Measurements from ENCODE around the gene ZNF397.

The ZNF397 gene

GRCh38 chr18:35239314-35239713, 1.5 kb upstream of the ZNF397 start:
- DNase-seq (ENCODE audit: low spot score) = no peak
- Histone ChIP-seq H3K4me1 (ENCODE audit: insufficient read depth, poor library complexity, severe bottlenecking) (peaks cover 8% of the 10 kb centered on the region), H3K27ac (ENCODE audit: poor library complexity, severe bottlenecking) (no peak overlapping the region), H3K9me3 (ENCODE audit: severe bottlenecking) (no peaks in the 10 kb centered on the region), H3K4me3 (ENCODE audit: severe bottlenecking) (no peak overlapping the region), H3K27me3 (ENCODE audit: insufficient read depth, poor library complexity, severe bottlenecking) (no peaks in the 10 kb centered on the region), H3K36me3 (ENCODE audit: low read depth) (peaks cover 24% of the 10 kb centered on the region)
- no peak for ATAC-seq (ENCODE audit: low read depth)
- TF ChIP-seq CTCF (IDR thresholded peaks at IDR 0.05; ENCODE audit: poor library complexity, severe bottlenecking) = no peak

GRCh38 chr18:35241448-35241804, 592 bp downstream of the ZNF397 start:
- Histone ChIP-seq H3K4me1 (ENCODE audit: insufficient read depth, poor library complexity, severe bottlenecking) (peaks cover 8% of the 10 kb centered on the region), H3K9me3 (ENCODE audit: severe bottlenecking) (no peaks in the 10 kb centered on the region), H3K27me3 (ENCODE audit: insufficient read depth, poor library complexity, severe bottlenecking) (no peaks in the 10 kb centered on the region), H3K36me3 (ENCODE audit: low read depth) (peaks cover 41% of the 10 kb centered on the region), H3K27ac (ENCODE audit: poor library complexity, severe bottlenecking) (peak overlapping the region; percentile 61), H3K4me3 (ENCODE audit: severe bottlenecking) (peak overlapping the region; percentile 58)
- no peak for TF ChIP-seq CTCF (IDR thresholded peaks at IDR 0.05; ENCODE audit: poor library complexity, severe bottlenecking)
- DNase-seq (ENCODE audit: low spot score) = no peak
- no peak for ATAC-seq (ENCODE audit: low read depth)

- TF ChIP-seq CTCF (IDR thresholded peaks at IDR 0.05; ENCODE audit: poor library complexity, severe bottlenecking) = no peak
- no peak for DNase-seq (ENCODE audit: low spot score)
- Histone ChIP-seq H3K27me3 (ENCODE audit: insufficient read depth, poor library complexity, severe bottlenecking) (no peaks in the 10 kb centered on the region), H3K4me1 (ENCODE audit: insufficient read depth, poor library complexity, severe bottlenecking) (peaks cover 8% of the 10 kb centered on the region), H3K27ac (ENCODE audit: poor library complexity, severe bottlenecking) (no peak overlapping the region), H3K9me3 (ENCODE audit: severe bottlenecking) (no peaks in the 10 kb centered on the region), H3K4me3 (ENCODE audit: severe bottlenecking) (no peak overlapping the region), H3K36me3 (ENCODE audit: low read depth) (peaks cover 46% of the 10 kb centered on the region)
- no peak for ATAC-seq (ENCODE audit: low read depth)
Measured at GRCh38 chr18:35242426-35242825, 1.6 kb downstream of the ZNF397 start.

GRCh38 chr18:35244671-35245070, 3.8 kb downstream of the ZNF397 start:
- Histone ChIP-seq H3K9me3 (ENCODE audit: severe bottlenecking) (no peaks in the 10 kb centered on the region), H3K4me1 (ENCODE audit: insufficient read depth, poor library complexity, severe bottlenecking) (peaks cover 8% of the 10 kb centered on the region), H3K36me3 (ENCODE audit: low read depth) (peaks cover 63% of the 10 kb centered on the region), H3K27ac (ENCODE audit: poor library complexity, severe bottlenecking) (no peak overlapping the region), H3K27me3 (ENCODE audit: insufficient read depth, poor library complexity, severe bottlenecking) (no peaks in the 10 kb centered on the region), H3K4me3 (ENCODE audit: severe bottlenecking) (no peak overlapping the region)
- no peak for TF ChIP-seq CTCF (IDR thresholded peaks at IDR 0.05; ENCODE audit: poor library complexity, severe bottlenecking)
- no peak for DNase-seq (ENCODE audit: low spot score)
- ATAC-seq (ENCODE audit: low read depth) = no peak

GRCh38 chr18:35245719-35246317, 5.0 kb downstream of the ZNF397 start:
- no peak for TF ChIP-seq CTCF (IDR thresholded peaks at IDR 0.05; ENCODE audit: poor library complexity, severe bottlenecking)
- Histone ChIP-seq H3K9me3 (ENCODE audit: severe bottlenecking) (no peaks in the 10 kb centered on the region), H3K27me3 (ENCODE audit: insufficient read depth, poor library complexity, severe bottlenecking) (no peaks in the 10 kb centered on the region), H3K27ac (ENCODE audit: poor library complexity, severe bottlenecking) (no peak overlapping the region), H3K4me1 (ENCODE audit: insufficient read depth, poor library complexity, severe bottlenecking) (peaks cover 8% of the 10 kb centered on the region), H3K4me3 (ENCODE audit: severe bottlenecking) (no peak overlapping the region), H3K36me3 (ENCODE audit: low read depth) (peaks cover 63% of the 10 kb centered on the region)
- ATAC-seq (ENCODE audit: low read depth) (no peak), DNase-seq (ENCODE audit: low spot score) (no peak)
